Ovary (tissue), 9 donors: ENCODE results near the gene HSDL1. TPM values are rescaled to one million over a fixed set of nuclear protein-coding genes. Genes with fewer than 3 reads are reported as not detected.
"Not testable (repeated sequence)": the region's sequence is repeated elsewhere in the genome, so short reads cannot be mapped to it uniquely, and the experiment has no call there.

Experiments
- DNase-seq, 5 donors: peaks; one replicate each; pipeline ENCODE4 v3.0.0-alpha.2; 2019 to 2020
- H3K27ac ChIP-seq, 2 donors: fragments of 200-600 bp; one replicate each; pipeline versions ENCODE4 v1.5.1 to v1.8.0; 2019 to 2022
- H3K27me3 ChIP-seq: fragments of 200-600 bp; one replicate; pipeline ENCODE4 v1.8.0; 2022
- H3K36me3 ChIP-seq: fragments of 200-600 bp; sonication (generic); one replicate; pipeline ENCODE4 v1.5.1; 2019
- H3K4me1 ChIP-seq: one replicate; pipeline ENCODE4 v1.8.1; 2013; ENCODE audit warnings: mild to moderate bottlenecking, moderate library complexity; ENCODE audit not compliant: insufficient read depth
- H3K4me3 ChIP-seq: fragments of 200-600 bp; sonication (generic); one replicate; pipeline ENCODE4 v1.5.1; 2017
- H3K9me3 ChIP-seq, 2 donors: fragments of 200-600 bp in 1 of 2; sonication (generic) in 1 of 2; one replicate each; pipeline versions ENCODE4 v1.5.1 to v1.8.1; 2013 to 2019; ENCODE audit warnings: mild to moderate bottlenecking in 1 of 2, moderate library complexity in 1 of 2
- CTCF ChIP-seq, 3 donors: fragments of 450-650 bp in 2 of 3; fragments of 200-600 bp in 1 of 3; IDR thresholded peaks; one replicate each; pipeline versions ENCODE4 v1.5.1 to v1.8.0; 2016 to 2022; ENCODE audit warnings: antibody characterized with exemption in 3 of 3, mild to moderate bottlenecking in 1 of 3
- EP300 ChIP-seq: sonication (generic); formaldehyde crosslinking; IDR thresholded peaks from one replicate; pipeline ENCODE4 v1.6.1; 2017; ENCODE audit warnings: antibody characterized with exemption
- POLR2A ChIP-seq: fragments of 450-650 bp; IDR thresholded peaks from one replicate; pipeline ENCODE4 v1.6.1; 2017; ENCODE audit warnings: antibody characterized with exemption, mild to moderate bottlenecking, moderate library complexity
- WGBS, 3 donors: extraction: QIAGEN DNeasy Blood & Tissue Kit in 1 of 3; methylation state at CpG; one replicate each; pipeline versions ENCODE4 v1.1.5 to v1.1.7; 2013 to 2017; 5-methylcytosine and 5-hydroxymethylcytosine counted together
- intact Hi-C, 4 donors: fragments of 100-400 bp; cut with DNase I; formaldehyde crosslinking; loops; one replicate each; pipeline versions ENCODE4 v1.11.0 to v1.15.1; 2022 to 2023
- polyA plus RNA-seq, 2 donors: library from polyadenylated mRNA; stranded (reverse); fragments of 200-250 nt in 1 of 2; fragments of 350-450 nt in 1 of 2; fragmentation: Illumina TruSeq in 1 of 2; extraction: RNeasy Lipid Tissue Mini Kit (QIAGEN cat#74804) in 1 of 2; gene quantifications; one replicate each; pipeline ENCODE4 v1.2.3, GENCODE V29; 2013 to 2014
- total RNA-seq, 7 donors: library from RNA; depleted of rRNA in 2 of 7; stranded (reverse); fragments of >200 nt in 2 of 7; fragmentation: NEBNext Ultra II Directional in 3 of 7; extraction: Animal tissue kit (Norgen Biotek cat#: 25700) in 3 of 7; gene quantifications; one replicate each; pipeline versions ENCODE4 v1.1.0 to v1.2.4, GENCODE V29; 2016 to 2023
- donor health status: DM: no; HTN: no; CAD: no; lungs with moderate emphysema.
- donor health status: DM: no; HTN: no; CAD: no.
- donor health status: Bipolar disorder and iron deficiency.
- donor health status: DM: yes; HTN: yes; CAD: no.
- donor health status: DM: no; HTN: no; CAD: no.
- donor health status: DM: yes; HTN: yes; CAD: no.

Gene HSDL1
- total and polyA plus RNA-seq, 9 donors, result 17.5 to 34.1 (median 27.2) TPM

DNA sequence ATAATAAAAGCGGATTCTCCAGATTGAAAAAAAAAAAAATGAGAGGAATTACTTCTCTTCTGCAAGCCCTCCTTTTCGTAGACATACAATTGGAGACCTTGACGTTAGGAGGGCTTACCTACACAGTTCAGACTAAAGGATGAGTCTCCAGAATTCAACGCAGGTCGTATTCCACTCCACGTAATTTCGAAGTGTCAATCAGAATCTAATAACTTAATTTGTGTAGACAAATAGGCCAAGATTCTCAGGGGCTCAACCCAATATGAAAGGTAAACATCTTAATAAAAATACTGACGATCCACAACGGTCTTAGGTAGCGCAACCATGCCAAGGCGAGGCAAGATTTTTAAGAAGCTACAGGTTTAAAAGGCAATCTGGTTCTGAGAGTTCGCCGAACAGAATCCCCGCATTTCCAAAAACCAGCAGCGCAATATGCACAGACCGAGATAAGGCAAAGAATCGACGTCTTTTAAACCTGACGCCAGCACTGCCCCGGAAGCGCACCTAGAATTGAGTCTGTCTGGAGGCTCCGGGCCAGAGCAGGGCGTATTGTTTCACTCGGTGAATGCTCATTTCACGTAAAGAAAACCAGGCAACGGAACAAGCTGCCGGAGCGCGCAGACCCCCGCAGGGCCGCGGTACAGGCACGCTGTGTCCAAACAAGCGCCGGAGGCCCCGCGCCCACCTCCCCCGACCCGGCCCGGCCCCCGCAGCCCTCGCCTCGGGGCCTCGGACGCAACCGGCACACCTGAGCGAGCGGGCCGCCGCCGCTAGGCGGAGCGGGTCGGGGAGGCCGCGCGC lies 28.9 kb downstream of the HSDL1 start:
- intact Hi-C loops, result no loop called here
- no peaks in the 10 kb centered on the region for H3K36me3 ChIP-seq
- peak overlapping the region; percentile 92 for H3K4me3 ChIP-seq
- H3K27me3 ChIP-seq, result no peaks in the 10 kb centered on the region
- peak in 2 of 5 donors; percentile 49 to 55 for DNase-seq
- peaks cover 5% of the 10 kb centered on the region for H3K4me1 ChIP-seq
- H3K27ac ChIP-seq, result peak overlapping the region; percentile 77 to 83
- 1 to 2% (median 1%) methylated on average over 51 to 57 of the region's 57 CpGs for WGBS, 3 donors
- no peak for TF ChIP-seq CTCF (IDR thresholded peaks at IDR 0.05)
- TF ChIP-seq POLR2A, result no peak
- TF ChIP-seq EP300, result no peak
- no peaks in the 10 kb centered on the region for H3K9me3 ChIP-seq

GRCh38 chr16:84111949-84112348 lies 33.0 kb downstream of the HSDL1 start:
- 90 to 92% (median 92%) methylated on average over 3 of the region's 3 CpGs for WGBS, 3 donors
- H3K4me3 ChIP-seq, DNase-seq, H3K27ac ChIP-seq, H3K4me1 ChIP-seq, H3K36me3 ChIP-seq, intact Hi-C loops, H3K27me3 ChIP-seq, H3K9me3 ChIP-seq: not testable (repeated sequence)

- Histone ChIP-seq H3K36me3 (no peaks in the 10 kb centered on the region), H3K4me1 (peaks cover 5% of the 10 kb centered on the region), H3K4me3 (no peak overlapping the region), H3K9me3 (no peaks in the 10 kb centered on the region), H3K27ac (no peak overlapping the region), H3K27me3 (no peaks in the 10 kb centered on the region)
- TF ChIP-seq CTCF (IDR thresholded peaks at IDR 0.05), result no peak
- TF ChIP-seq POLR2A, result no peak
- TF ChIP-seq EP300, result no peak
- intact Hi-C loops, result no loop called here
- 75 to 84% (median 77%) methylated on average over 3 of the region's 3 CpGs for WGBS, 3 donors
- DNase-seq, result no peak
These were observed 33.5 kb downstream of the HSDL1 start for GRCh38 chr16:84111525-84111924.

GRCh38 chr16:84110527-84110926 lies 34.5 kb downstream of the HSDL1 start:
- H3K9me3 ChIP-seq, result no peaks in the 10 kb centered on the region
- intact Hi-C loops, result no loop called here
- no peak for TF ChIP-seq CTCF (IDR thresholded peaks at IDR 0.05)
- TF ChIP-seq EP300, result no peak
- no peak for TF ChIP-seq POLR2A
- no peak overlapping the region for H3K4me3 ChIP-seq
- H3K4me1 ChIP-seq, result peaks cover 3% of the 10 kb centered on the region
- H3K27ac ChIP-seq, result no peak overlapping the region
- no peaks in the 10 kb centered on the region for H3K27me3 ChIP-seq
- no peaks in the 10 kb centered on the region for H3K36me3 ChIP-seq
- no peak for DNase-seq
- 67 to 91% (median 71%) methylated on average over 3 of the region's 3 CpGs for WGBS, 3 donors

DNA sequence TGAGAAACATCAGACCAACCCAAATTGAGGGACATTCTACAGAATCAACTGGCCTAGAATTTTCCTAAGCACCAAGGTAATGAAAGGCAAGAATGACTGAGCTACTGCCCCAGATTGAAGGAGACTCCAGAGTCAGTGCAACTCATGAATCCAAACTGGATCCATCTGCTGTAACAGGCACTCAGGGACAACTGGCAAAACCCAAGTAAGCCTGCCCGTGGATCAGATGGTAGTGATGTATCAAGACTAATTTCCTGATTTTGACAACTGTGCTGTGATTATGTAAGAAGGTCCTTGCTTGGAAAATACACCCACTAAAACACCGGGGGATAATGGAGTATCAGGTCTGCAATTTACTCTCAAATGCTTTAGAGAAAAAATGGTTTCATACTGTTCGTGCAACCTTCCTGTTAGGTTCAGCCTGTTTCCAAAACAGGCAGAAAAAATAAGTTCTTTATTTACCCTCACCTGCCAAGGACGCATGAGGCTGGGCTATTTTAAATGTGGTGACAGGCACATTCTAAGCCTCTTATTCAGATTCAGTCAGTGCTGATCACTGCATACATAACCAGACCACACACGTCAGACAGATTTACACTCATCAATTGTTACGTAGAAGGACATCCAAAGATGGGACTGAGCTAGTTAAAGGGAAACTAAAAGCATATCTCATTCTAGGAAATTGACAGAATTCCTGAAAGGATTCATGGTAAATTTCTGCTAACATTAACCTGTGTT lies 35.2 kb downstream of the HSDL1 start:
- 67 to 73% (median 69%) methylated on average over 6 of the region's 6 CpGs for WGBS, 3 donors

More for the DNA sequence above, 35.2 kb downstream of the HSDL1 start:
- H3K27me3 ChIP-seq, result no peaks in the 10 kb centered on the region
- no peak for DNase-seq
- no peak for TF ChIP-seq EP300
- no peak for TF ChIP-seq POLR2A
- TF ChIP-seq CTCF (IDR thresholded peaks at IDR 0.05), result no peak
- H3K9me3 ChIP-seq, result no peaks in the 10 kb centered on the region
- intact Hi-C loops, result no loop called here
- H3K4me1 ChIP-seq, result no peaks in the 10 kb centered on the region
- H3K4me3 ChIP-seq, result no peak overlapping the region
- H3K27ac ChIP-seq, result no peak overlapping the region
- no peaks in the 10 kb centered on the region for H3K36me3 ChIP-seq
